Astrocyte (in vitro differentiated cells and primary cell): Measurements from ENCODE around the gene NKAIN2.

Experiments used
- CTCF ChIP-seq: IDR thresholded peaks from 2 replicates; pipeline ENCODE4 v1.5.1; 2011; ENCODE audit warnings: low read depth, mild to moderate bottlenecking, inconsistent platforms, low read length, moderate library complexity; ENCODE audit not compliant: insufficient read depth
- EZH2 ChIP-seq: IDR thresholded peaks from 2 replicates; pipeline ENCODE4 v1.6.1; 2012; ENCODE audit warnings: mild to moderate bottlenecking, low read length, inconsistent platforms; ENCODE audit not compliant: insufficient read depth

- TF ChIP-seq CTCF (no peak), EZH2 (no peak)
These were observed 854.4 kb downstream of the NKAIN2 start for GRCh38 chr6:124658053-124658452.
